ENCODE measurements around the gene DEF6. TPM values are rescaled to one million over a fixed set of nuclear protein-coding genes. Genes with fewer than 3 reads are reported as not detected.

Gene DEF6
- total RNA-seq, 1 experiment from 2014 or later: 11.3 TPM

Other genes with a start within 250 kb of the DEF6 start
- gene TCP11, start 156.5 kb upstream of the DEF6 start, total RNA-seq (2021): not detected in 3 replicates
- gene SCUBE3, start 83.9 kb upstream of the DEF6 start, total RNA-seq (2021): 1.6 to 2.1 TPM (median 1.8 TPM) in 3 replicates
- 21.4 to 25.8 TPM (median 23.7 TPM) in 3 replicates for gene ZNF76, start 38.1 kb upstream of the DEF6 start, total RNA-seq (2021)
- gene PPARD, start 44.7 kb downstream of the DEF6 start, total RNA-seq (2021): 14.7 to 17.1 TPM (median 16.8 TPM) in 3 replicates
- gene FANCE, start 154.5 kb downstream of the DEF6 start, total RNA-seq (2021): 15.7 to 22.3 TPM (median 17.6 TPM) in 3 replicates
- gene RPL10A, start 170.6 kb downstream of the DEF6 start, total RNA-seq (2021): 1,829 to 2,044 TPM (median 2,031 TPM) in 3 replicates
- gene TEAD3, start 199.3 kb downstream of the DEF6 start, total RNA-seq (2021): 32.0 to 34.3 TPM (median 33.9 TPM) in 3 replicates
- gene TULP1, start 215.1 kb downstream of the DEF6 start, total RNA-seq (2021): 2.9 to 4.3 TPM (median 3.4 TPM) in 3 replicates